IMR-90 (cell line): ENCODE data around the gene CNP. TPM values are rescaled to one million over a fixed set of nuclear protein-coding genes. Genes with fewer than 3 reads are reported as not detected.

Experiments
- ATAC-seq: fragments of 200-7000 bp; cut with Tn5 transposase; 2 replicates; pipeline ENCODE4 v1.9.1; 2020; ENCODE audit warnings: low read depth, mild to moderate bottlenecking, moderate library complexity
- BruUV-seq: library from RNA; stranded (reverse); fragments of 400-500 nt; replicated peaks from 2 replicates; lab custom pipeline; 2021; lab: Mats Ljungman, UMichigan
- CTCF ChIA-PET: fragments of 300-600 bp; formaldehyde crosslinking; extraction: SDS; loops from one replicate; lab custom pipeline; 2021; ENCODE audit warnings: antibody characterized with exemption; lab: Yijun Ruan, JAX
- POLR2A ChIA-PET: fragments of 300-600 bp; sonication (Branson Sonifier 250); formaldehyde crosslinking; loops from one replicate; lab custom pipeline; 2022; ENCODE audit warnings: antibody characterized with exemption; ENCODE audit not compliant: unreplicated experiment; lab: Charles Lee
- DNase-seq: peaks from one replicate; pipeline ENCODE4 v3.0.0; 2013
- H2AFZ ChIP-seq: replicated peaks from 2 replicates; pipeline ENCODE3; 2013; ENCODE audit warnings: low read length, mild to moderate bottlenecking; ENCODE audit not compliant: poor library complexity
- H2AK5ac ChIP-seq: 2 replicates; pipeline ENCODE4 v1.6.1; 2013; ENCODE audit warnings: low read depth, low read length, inconsistent platforms
- H2AK9ac ChIP-seq: replicated peaks from 2 replicates; pipeline ENCODE3; 2013; ENCODE audit warnings: mild to moderate bottlenecking, low read depth, low read length, moderate library complexity; ENCODE audit not compliant: poor library complexity
- H2BK120ac ChIP-seq: 2 replicates; pipeline ENCODE4 v1.6.1; 2013; ENCODE audit warnings: low read depth, low read length, inconsistent platforms
- H2BK15ac ChIP-seq: 3 replicates; pipeline ENCODE4 v1.6.1; 2013; ENCODE audit warnings: low read depth, low read length, inconsistent platforms
- H2BK20ac ChIP-seq: 2 replicates; pipeline ENCODE4 v1.6.1; 2013; ENCODE audit warnings: low read depth, mild to moderate bottlenecking, inconsistent platforms, low read length, moderate library complexity
- H2BK5ac ChIP-seq: 2 replicates; pipeline ENCODE4 v1.6.1; 2013; ENCODE audit warnings: mild to moderate bottlenecking, low read depth, low read length, inconsistent platforms; ENCODE audit not compliant: poor library complexity, severe bottlenecking
- H3K14ac ChIP-seq: replicated peaks from 2 replicates; pipeline ENCODE4 v1.6.1; 2013; ENCODE audit warnings: low read depth, low read length, inconsistent platforms
- H3K18ac ChIP-seq: 2 replicates; pipeline ENCODE4 v1.6.1; 2013; ENCODE audit warnings: low read depth, low read length, control low read depth
- H3K23ac ChIP-seq: 2 replicates; pipeline ENCODE4 v1.6.1; 2013; ENCODE audit warnings: low read depth, low read length, inconsistent platforms
- H3K27ac ChIP-seq: 2 replicates; pipeline ENCODE4 v1.5.1; 2013; ENCODE audit warnings: mild to moderate bottlenecking, control low read depth, low read length; ENCODE audit not compliant: insufficient read depth
- H3K27me3 ChIP-seq: 2 replicates; pipeline ENCODE4 v1.6.1; 2013; ENCODE audit warnings: low read length; ENCODE audit not compliant: control insufficient read depth, insufficient read depth
- H3K36me3 ChIP-seq: 2 replicates; pipeline ENCODE4 v1.6.1; 2013; ENCODE audit warnings: low read length, mixed read lengths; ENCODE audit not compliant: control insufficient read depth, insufficient read depth
- H3K4ac ChIP-seq: 2 replicates; pipeline ENCODE4 v1.6.1; 2013; ENCODE audit warnings: low read depth, low read length, inconsistent platforms
- H3K4me1 ChIP-seq: 2 replicates; pipeline ENCODE4 v1.6.1; 2013; ENCODE audit warnings: low read length, mixed read lengths; ENCODE audit not compliant: control insufficient read depth, insufficient read depth
- H3K4me2 ChIP-seq: 2 replicates; pipeline ENCODE4 v1.6.1; 2013; ENCODE audit warnings: low read depth, mild to moderate bottlenecking, control low read depth, low read length, moderate library complexity
- H3K4me3 ChIP-seq: 2 replicates; pipeline ENCODE4 v1.5.1; 2013; ENCODE audit warnings: low read depth, mild to moderate bottlenecking, control low read depth, low read length, moderate library complexity; ENCODE audit not compliant: insufficient read depth
- H3K56ac ChIP-seq: 2 replicates; pipeline ENCODE4 v1.6.1; 2013; ENCODE audit warnings: low read length, inconsistent platforms; ENCODE audit not compliant: insufficient read depth; ENCODE audit errors: extremely low read depth
- H3K79me1 ChIP-seq, 2 experiments: 2 replicates each; pipeline ENCODE4 v1.6.1; 2013; ENCODE audit warnings: low read length in 2 of 2, inconsistent platforms in 1 of 2, low read depth in 1 of 2
- H3K9ac ChIP-seq: 2 replicates; pipeline ENCODE4 v1.6.1; 2013; ENCODE audit warnings: low read depth, low read length, control low read depth
- H3K9me1 ChIP-seq: 2 replicates; pipeline ENCODE4 v1.6.1; 2013; ENCODE audit warnings: low read length, inconsistent platforms; ENCODE audit not compliant: insufficient read depth
- H3K9me3 ChIP-seq: 2 replicates; pipeline ENCODE4 v1.6.1; 2013; ENCODE audit warnings: low read length; ENCODE audit not compliant: control insufficient read depth, insufficient read depth
- H4K20me1 ChIP-seq: 2 replicates; pipeline ENCODE4 v1.6.1; 2013; ENCODE audit warnings: low read length, inconsistent platforms; ENCODE audit not compliant: insufficient read depth
- H4K5ac ChIP-seq: 2 replicates; pipeline ENCODE4 v1.6.1; 2013; ENCODE audit warnings: mild to moderate bottlenecking, low read depth, low read length, control low read depth
- H4K8ac ChIP-seq, 2 experiments: 2 replicates each; pipeline ENCODE4 v1.6.1; 2013; ENCODE audit warnings: low read depth in 2 of 2, low read length in 2 of 2, control low read depth in 1 of 2, inconsistent platforms in 1 of 2
- H4K91ac ChIP-seq: 2 replicates; pipeline ENCODE4 v1.6.1; 2013; ENCODE audit warnings: low read depth, low read length, inconsistent platforms; ENCODE audit not compliant: insufficient read depth
- BHLHE40 ChIP-seq: fragments of 150-350 bp; IDR thresholded peaks from 2 replicates; pipeline ENCODE4 v1.6.1; 2016; ENCODE audit warnings: mild to moderate bottlenecking, low read depth, low read length
- CEBPB ChIP-seq: IDR thresholded peaks from 2 replicates; pipeline ENCODE4 v1.6.1; 2012; ENCODE audit warnings: low read depth, low read length, improper control_type of control experiment
- CHD1 ChIP-seq: IDR thresholded peaks from 2 replicates; pipeline ENCODE4 v1.6.1; 2012; ENCODE audit warnings: low read depth, low read length, improper control_type of control experiment
- FOS ChIP-seq: fragments of 150-350 bp; IDR thresholded peaks from 2 replicates; pipeline ENCODE4 v1.6.1; 2016; ENCODE audit warnings: low read depth, low read length
- MAFK ChIP-seq: IDR thresholded peaks from 2 replicates; pipeline ENCODE4 v1.6.1; 2012; ENCODE audit warnings: low read depth, low read length, improper control_type of control experiment
- MAZ ChIP-seq: IDR thresholded peaks from 2 replicates; pipeline ENCODE4 v1.6.1; 2012; ENCODE audit warnings: low read depth, mild to moderate bottlenecking, low read length, improper control_type of control experiment, moderate library complexity, borderline replicate concordance
- MXI1 ChIP-seq: IDR thresholded peaks from 2 replicates; pipeline ENCODE4 v1.6.1; 2012; ENCODE audit warnings: low read depth, mild to moderate bottlenecking, low read length, moderate library complexity, borderline replicate concordance
- NFE2L2 ChIP-seq: fragments of 150-350 bp; IDR thresholded peaks from 2 replicates; pipeline ENCODE4 v1.6.1; 2016; ENCODE audit warnings: low read depth, mild to moderate bottlenecking, low read length
- RCOR1 ChIP-seq: IDR thresholded peaks from 2 replicates; pipeline ENCODE4 v1.6.1; 2012; ENCODE audit warnings: mild to moderate bottlenecking, low read length, improper control_type of control experiment; ENCODE audit not compliant: insufficient replicate concordance
- RFX5 ChIP-seq: IDR thresholded peaks from 2 replicates; pipeline ENCODE4 v1.8.0; 2012; ENCODE audit warnings: low read depth, mild to moderate bottlenecking, low read length, moderate library complexity
- SMC3 ChIP-seq: fragments of 150-350 bp; IDR thresholded peaks from 2 replicates; pipeline ENCODE4 v1.6.1; 2016; ENCODE audit warnings: low read depth, mild to moderate bottlenecking, antibody characterized with exemption, low read length, moderate library complexity
- WGBS, 2 experiments: methylation state at CpG; one replicate each; pipeline versions ENCODE4 v1.1.5 to v1.1.7; 2013; ENCODE audit warnings: missing lambda C conversion rate in 2 of 2; ENCODE audit not compliant: insufficient read length in 1 of 2; ENCODE audit errors: extremely low coverage in 2 of 2; 5-methylcytosine and 5-hydroxymethylcytosine counted together
- dilution Hi-C: fragments of 300-500 bp; cut with HindIII; formaldehyde crosslinking; loops from one replicate; pipeline ENCODE4 v1.14.3; 2018; ENCODE audit warnings: low sequenced_read_pairs; ENCODE audit not compliant: unreplicated experiment
- in situ Hi-C: fragments of 300-500 bp; cut with MboI; formaldehyde crosslinking; loops from 3 replicates; pipeline ENCODE4 v1.14.3; 2019; ENCODE audit warnings: low sequenced_read_pairs, inconsistent platforms, mixed read lengths
- intact Hi-C: fragments of 100-400 bp; cut with micrococcal nuclease; formaldehyde crosslinking; loops from 2 replicates; pipeline ENCODE4 v1.10.0; 2022
- polyA plus RNA-seq, 3 experiments: library from polyadenylated mRNA; depleted of rRNA; stranded (reverse); fragments of >200 nt; gene quantifications; 2 replicates each; pipeline ENCODE4 v1.2.3, GENCODE V29; 2012; ENCODE audit warnings: low replicate concordance in 1 of 3
- total RNA-seq: library from RNA; depleted of rRNA; stranded (reverse); fragments of >200 nt; gene quantifications from 2 replicates; pipeline ENCODE4 v1.2.3, GENCODE V29; 2012
- TF ChIP-seq, protein P1 (sequence below): conservative IDR thresholded peaks from 2 replicates; pipeline ENCODE4 v1.5.1; 2012; ENCODE audit warnings: mild to moderate bottlenecking, low read depth, low read length, improper control_type of control experiment
- TF ChIP-seq, protein P2 (sequence below): fragments of 150-350 bp; IDR thresholded peaks from 2 replicates; pipeline ENCODE4 v1.6.1; 2016; ENCODE audit warnings: low read depth, mild to moderate bottlenecking, low read length, moderate library complexity, borderline replicate concordance
- TF ChIP-seq, protein P3 (sequence below): fragments of 150-350 bp; IDR thresholded peaks from 2 replicates; pipeline ENCODE4 v1.6.1; 2017; ENCODE audit warnings: mild to moderate bottlenecking, antibody characterized with exemption, low read length, low read depth

CNP gene
- total and polyA plus RNA-seq, 2 of the 4 experiments (the other 2 are of a cell fraction): 45.5 to 46.4 TPM

DNA sequence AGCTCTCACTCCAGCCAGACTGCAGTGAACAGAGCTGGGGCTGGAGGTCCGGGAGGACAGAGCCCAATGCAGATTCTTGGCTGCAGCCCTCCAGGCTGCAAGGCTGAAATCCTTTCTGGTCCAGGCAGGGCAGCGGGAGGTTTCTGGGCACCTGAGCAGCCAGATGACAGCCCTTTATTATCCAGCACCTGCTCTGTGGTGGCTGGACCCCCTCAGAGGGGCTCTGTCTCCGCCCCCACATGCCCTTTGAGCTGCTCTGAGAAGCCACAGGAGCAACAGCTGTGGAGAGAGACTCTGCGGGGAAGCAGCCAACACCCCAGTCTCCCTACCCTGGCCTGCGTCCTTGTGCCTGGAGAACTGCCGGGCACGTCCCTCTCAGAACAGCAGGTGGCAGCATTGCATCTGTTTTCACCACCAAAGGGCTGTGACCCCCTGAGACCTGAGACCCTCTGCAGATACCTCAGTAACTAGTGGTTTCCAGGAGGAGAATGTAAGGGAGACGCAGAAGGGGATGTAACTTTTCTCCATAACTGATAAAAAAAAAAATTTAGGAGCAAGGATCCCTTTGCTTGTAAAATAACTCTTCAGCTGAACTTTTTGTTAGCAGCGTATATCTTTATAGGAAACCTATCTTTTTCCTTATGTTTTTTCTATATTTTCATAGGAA lies 3.7 kb upstream of the CNP start:
- Histone ChIP-seq H3K4ac (no peak overlapping the region), H3K9me3 (no peaks in the 10 kb centered on the region), H3K9ac (no peak overlapping the region), H2BK20ac (no peak overlapping the region), H2AK5ac (no peak overlapping the region), H3K9me1 (peaks cover 5% of the 10 kb centered on the region; the same call in 1 of the 2 replicates), H3K23ac (no peak overlapping the region), H4K91ac (no peak overlapping the region), H2AFZ (peak overlapping the region; percentile 82), H3K56ac (no peak overlapping the region), H2BK15ac (no peak overlapping the region), H3K79me1 (peaks cover under 1 to 17% of the 10 kb centered on the region in 2 experiments; a peak in 2 of 4 replicates), H3K27me3 (no peaks in the 10 kb centered on the region), H4K5ac (no peak overlapping the region), H3K4me3 (no peak overlapping the region), H3K27ac (no peak overlapping the region), H3K4me2 (no peak overlapping the region), H3K4me1 (peaks cover 18% of the 10 kb centered on the region), H2AK9ac (peak overlapping the region; percentile 62), H4K20me1 (peaks cover 6% of the 10 kb centered on the region), H2BK120ac (no peak overlapping the region), H3K14ac (no peak overlapping the region), H3K36me3 (peaks cover 2% of the 10 kb centered on the region), H4K8ac (no peak overlapping the region), H2BK5ac (no peak overlapping the region), H3K18ac (no peak overlapping the region)
- ATAC-seq (peak; percentile 19; the same call in 1 of the 2 replicates), DNase-seq (peak; percentile 53)
- BruUV-seq: no TSS peak
- no CpG with 5 or more reads among the region's 9 CpGs for WGBS, 2 experiments
- ChIA-PET CTCF (interaction anchor here (0.6 to 1.6 kb wide), 5 partner anchors 28 to 254 kb away, joined by 3 to 5 read pairs (median 3); partner anchors contain the start of gene NKIRAS2), POLR2A (interaction anchor here (0.6 kb wide), 1 partner anchor 12 kb away, joined by 6 read pairs; no protein-coding TSS in a partner anchor)
- dilution Hi-C loops (no loop called here), intact Hi-C loops (loop anchor here (1.0 to 5.0 kb wide), 3 partner anchors 138 to 564 kb away; no protein-coding TSS in a partner anchor), in situ Hi-C loops (loop anchor here (10.0 kb wide), 1 partner anchor 228 kb away; the partner anchor contains the start of gene HAP1)
- TF ChIP-seq, protein P1, sequence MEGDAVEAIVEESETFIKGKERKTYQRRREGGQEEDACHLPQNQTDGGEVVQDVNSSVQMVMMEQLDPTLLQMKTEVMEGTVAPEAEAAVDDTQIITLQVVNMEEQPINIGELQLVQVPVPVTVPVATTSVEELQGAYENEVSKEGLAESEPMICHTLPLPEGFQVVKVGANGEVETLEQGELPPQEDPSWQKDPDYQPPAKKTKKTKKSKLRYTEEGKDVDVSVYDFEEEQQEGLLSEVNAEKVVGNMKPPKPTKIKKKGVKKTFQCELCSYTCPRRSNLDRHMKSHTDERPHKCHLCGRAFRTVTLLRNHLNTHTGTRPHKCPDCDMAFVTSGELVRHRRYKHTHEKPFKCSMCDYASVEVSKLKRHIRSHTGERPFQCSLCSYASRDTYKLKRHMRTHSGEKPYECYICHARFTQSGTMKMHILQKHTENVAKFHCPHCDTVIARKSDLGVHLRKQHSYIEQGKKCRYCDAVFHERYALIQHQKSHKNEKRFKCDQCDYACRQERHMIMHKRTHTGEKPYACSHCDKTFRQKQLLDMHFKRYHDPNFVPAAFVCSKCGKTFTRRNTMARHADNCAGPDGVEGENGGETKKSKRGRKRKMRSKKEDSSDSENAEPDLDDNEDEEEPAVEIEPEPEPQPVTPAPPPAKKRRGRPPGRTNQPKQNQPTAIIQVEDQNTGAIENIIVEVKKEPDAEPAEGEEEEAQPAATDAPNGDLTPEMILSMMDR: peak; percentile 85
- TF ChIP-seq MAFK (no peak), RCOR1 (no peak), RFX5 (no peak), MXI1 (no peak), SMC3 (peak; percentile 72), NFE2L2 (no peak), FOS (no peak), MAZ (no peak; the same call in 1 of the 2 replicates), CHD1 (no peak), BHLHE40 (no peak), CEBPB (no peak)
- TF ChIP-seq, protein P2, sequence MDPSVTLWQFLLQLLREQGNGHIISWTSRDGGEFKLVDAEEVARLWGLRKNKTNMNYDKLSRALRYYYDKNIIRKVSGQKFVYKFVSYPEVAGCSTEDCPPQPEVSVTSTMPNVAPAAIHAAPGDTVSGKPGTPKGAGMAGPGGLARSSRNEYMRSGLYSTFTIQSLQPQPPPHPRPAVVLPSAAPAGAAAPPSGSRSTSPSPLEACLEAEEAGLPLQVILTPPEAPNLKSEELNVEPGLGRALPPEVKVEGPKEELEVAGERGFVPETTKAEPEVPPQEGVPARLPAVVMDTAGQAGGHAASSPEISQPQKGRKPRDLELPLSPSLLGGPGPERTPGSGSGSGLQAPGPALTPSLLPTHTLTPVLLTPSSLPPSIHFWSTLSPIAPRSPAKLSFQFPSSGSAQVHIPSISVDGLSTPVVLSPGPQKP: no peak
- TF ChIP-seq, protein P3, sequence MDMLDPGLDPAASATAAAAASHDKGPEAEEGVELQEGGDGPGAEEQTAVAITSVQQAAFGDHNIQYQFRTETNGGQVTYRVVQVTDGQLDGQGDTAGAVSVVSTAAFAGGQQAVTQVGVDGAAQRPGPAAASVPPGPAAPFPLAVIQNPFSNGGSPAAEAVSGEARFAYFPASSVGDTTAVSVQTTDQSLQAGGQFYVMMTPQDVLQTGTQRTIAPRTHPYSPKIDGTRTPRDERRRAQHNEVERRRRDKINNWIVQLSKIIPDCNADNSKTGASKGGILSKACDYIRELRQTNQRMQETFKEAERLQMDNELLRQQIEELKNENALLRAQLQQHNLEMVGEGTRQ: no peak
